Fibroblast of peridontal ligament (primary cell): ENCODE results near the gene KIDINS220.

Source experiments
- DNase-seq: peaks from one replicate; pipeline ENCODE4 v3.0.0-alpha.2; 2010; ENCODE audit errors: extremely low read depth

KIDINS220 gene

GRCh38 chr2:8699839-8700238, 137.6 kb downstream of the KIDINS220 start:
- no peak for DNase-seq

DNA sequence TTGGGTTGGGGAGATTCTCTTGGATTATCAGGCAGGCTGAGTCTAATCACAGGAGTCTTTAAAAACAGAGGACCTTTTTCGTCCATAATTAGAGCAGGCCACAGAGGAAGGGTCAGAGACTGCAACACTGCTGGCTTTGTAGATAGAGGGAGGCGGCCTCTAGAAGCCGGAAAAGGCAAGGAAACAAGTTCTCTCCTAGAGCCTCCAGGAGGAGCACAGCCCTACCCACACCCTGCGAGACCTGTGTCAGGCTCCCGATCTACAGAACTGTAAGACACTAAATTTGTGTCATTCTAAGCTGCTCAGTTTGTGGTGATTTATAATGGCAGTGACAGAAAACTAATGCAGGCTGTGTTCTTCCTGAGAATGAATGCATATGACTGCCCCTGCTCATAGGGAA, 140.2 kb downstream of the KIDINS220 start:
- DNase-seq = no peak

GRCh38 chr2:8694737-8695136, 142.7 kb downstream of the KIDINS220 start:
- DNase-seq = peak; percentile 61

DNA sequence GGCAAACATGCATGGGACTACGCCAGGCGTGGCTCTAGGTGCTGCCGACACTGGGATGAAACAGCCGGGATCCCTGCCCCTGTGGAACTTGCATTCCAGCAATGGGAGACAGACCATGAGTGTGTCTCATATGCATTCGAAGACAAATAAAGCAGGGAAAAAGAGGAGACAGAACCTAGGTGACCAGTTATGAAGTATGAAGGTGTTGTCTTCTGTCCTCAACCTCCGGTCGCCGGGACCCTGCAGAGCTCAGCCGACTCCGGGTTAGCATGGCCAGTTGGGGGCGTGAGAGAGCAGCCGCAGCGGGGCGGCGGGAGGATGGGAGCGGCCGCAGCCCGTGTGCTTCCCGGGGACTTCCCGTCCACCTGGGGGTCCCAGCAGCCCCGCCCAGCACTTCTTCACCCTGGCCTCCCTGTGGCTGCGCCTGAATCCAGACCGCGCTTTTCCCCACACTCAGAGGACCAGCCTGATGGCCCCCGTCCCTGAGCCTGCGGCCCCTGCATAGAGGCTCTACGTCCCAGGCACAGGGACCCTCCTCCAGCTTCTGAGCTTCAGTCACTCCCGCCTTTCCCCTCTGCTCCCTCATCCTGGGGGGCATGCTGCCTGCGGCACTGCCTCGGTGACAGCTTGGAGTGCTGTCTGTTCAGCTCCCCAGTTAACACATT, 144.1 kb downstream of the KIDINS220 start:
- DNase-seq = no peak

GRCh38 chr2:8692783-8693156, 144.6 kb downstream of the KIDINS220 start:
- DNase-seq = no peak

- DNase-seq = no peak
These were observed 145.5 kb downstream of the KIDINS220 start for GRCh38 chr2:8691859-8692437.

DNA sequence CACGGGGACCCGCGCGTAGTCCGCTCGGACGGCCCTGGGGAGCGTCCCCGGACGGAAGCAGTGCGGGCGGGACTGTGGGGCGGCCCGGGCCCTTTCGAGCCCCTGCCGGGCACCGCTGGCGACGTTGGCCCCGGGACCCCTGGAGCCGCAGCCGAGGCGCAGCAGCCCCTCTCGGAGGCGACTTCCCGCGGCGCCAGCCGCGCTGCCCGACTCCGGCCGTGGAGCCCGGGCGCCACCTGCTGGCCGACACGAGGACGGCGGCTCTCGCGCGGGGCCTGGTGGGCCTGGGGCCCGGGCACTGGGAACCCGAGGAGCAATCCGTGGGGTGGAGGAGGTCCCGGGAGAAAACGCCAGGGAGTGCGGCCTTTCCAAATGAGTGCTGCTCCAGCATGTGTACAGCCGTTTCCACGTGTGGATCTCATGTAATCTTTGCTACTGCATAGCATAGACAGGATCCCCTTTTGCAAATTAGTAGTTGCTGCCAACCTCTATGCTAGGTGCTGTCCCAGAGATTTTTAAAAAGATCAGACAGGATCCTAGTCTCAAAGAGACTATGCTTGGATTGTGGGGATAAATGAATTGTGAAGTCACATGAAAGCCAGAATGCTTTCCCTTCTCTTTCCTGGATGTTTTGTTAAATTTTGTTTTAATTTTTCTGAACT, 151.6 kb downstream of the KIDINS220 start:
- DNase-seq = peak; percentile 16

- DNase-seq = peak; percentile 9
These were observed 152.3 kb downstream of the KIDINS220 start for GRCh38 chr2:8684878-8685696.

GRCh38 chr2:8684540-8684877, 152.9 kb downstream of the KIDINS220 start:
- DNase-seq = peak; percentile 27

- peak; percentile 76 for DNase-seq
These were observed 154.4 kb downstream of the KIDINS220 start for GRCh38 chr2:8682719-8683667.

- peak; percentile 97 for DNase-seq
These were observed 155.4 kb downstream of the KIDINS220 start, which contains the start of gene ID2 for GRCh38 chr2:8681786-8682692. ID2 (plus strand) TSS chr2:8682056; CDS start chr2:8682166, 110 bp downstream.

DNA sequence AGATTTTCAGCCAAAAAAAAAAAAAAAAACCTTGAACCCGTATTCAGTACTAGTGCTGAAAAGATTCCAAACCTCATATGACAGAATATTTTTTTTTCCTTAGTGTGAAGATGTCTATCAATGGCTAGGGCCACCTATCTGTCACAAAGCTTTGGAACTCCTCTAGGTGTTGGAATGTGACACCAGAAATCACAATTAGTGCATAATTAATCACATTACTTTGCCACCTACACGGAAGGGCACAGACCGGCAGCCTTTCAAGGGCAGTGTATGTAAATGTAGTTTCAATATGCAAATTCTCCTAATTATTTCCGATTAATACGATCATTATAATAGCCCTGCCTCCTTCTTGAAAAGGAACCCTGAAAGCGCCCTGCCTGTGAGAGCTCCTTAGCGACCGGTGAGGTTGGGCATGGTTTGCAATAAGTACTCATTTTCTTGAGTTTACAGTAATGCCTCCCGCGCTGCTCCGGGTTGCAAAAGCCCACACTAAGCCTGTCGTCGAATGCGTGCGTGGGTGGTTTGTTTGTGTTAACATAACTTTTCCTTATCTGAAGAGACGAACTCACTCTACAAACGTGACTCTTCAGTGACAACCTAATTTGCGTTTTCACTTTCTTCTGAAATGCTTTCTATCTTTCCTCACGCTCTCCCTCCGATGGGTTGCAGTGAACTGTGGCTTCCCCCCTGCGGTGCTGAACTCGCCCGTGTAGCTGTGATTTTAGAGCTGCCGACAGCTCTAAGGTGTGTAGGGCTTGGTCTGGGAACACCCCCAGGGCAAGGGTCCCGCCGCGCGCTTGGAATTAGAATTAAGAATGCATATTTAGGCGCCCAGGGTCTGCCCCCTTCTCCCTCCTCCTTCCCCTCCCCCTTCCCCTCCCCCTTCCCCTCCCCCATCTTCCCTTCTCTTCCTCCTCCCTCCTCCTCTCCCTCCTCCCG, 156.3 kb downstream of the KIDINS220 start:
- peak; percentile 79 for DNase-seq

- DNase-seq = peak; percentile 63
These were observed 157.3 kb downstream of the KIDINS220 start for GRCh38 chr2:8679827-8680731.

GRCh38 chr2:8679567-8679826, 157.9 kb downstream of the KIDINS220 start:
- DNase-seq = no peak
